B cell (primary cell): ENCODE results near the gene ATP1A4.

ENCODE experiments used
- EZH2 ChIP-seq: IDR thresholded peaks from 2 replicates; pipeline ENCODE4 v1.6.1; 2012; ENCODE audit warnings: borderline replicate concordance, low read depth, mild to moderate bottlenecking, moderate library complexity, low read length; ENCODE audit not compliant: insufficient read depth, poor library complexity, severe bottlenecking
- TF ChIP-seq, protein P1 (sequence below): fragments of 200-600 bp; IDR thresholded peaks from one replicate; pipeline ENCODE4 v1.8.0; 2022; ENCODE audit warnings: antibody characterized with exemption, mild to moderate bottlenecking

DNA sequence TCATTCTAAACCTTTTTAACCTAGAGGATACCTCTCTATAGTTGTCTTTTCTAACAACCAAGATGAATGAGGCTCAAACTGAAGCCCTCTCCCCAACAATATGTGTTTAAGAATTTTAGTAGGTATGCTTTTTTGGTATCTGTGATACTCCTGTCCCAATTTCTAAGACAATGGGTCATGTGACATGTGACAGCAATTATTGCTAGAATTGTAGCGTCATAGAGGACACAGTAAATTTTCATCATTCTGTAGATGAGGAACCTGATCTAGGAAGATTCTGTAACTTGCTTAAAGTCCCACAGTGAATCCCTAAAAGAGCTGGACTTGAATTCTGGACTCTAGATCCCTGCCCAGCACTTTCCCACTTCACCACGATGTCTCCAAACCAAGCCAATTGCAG, 27.3 kb downstream of the ATP1A4 start:
- TF ChIP-seq, protein P1, sequence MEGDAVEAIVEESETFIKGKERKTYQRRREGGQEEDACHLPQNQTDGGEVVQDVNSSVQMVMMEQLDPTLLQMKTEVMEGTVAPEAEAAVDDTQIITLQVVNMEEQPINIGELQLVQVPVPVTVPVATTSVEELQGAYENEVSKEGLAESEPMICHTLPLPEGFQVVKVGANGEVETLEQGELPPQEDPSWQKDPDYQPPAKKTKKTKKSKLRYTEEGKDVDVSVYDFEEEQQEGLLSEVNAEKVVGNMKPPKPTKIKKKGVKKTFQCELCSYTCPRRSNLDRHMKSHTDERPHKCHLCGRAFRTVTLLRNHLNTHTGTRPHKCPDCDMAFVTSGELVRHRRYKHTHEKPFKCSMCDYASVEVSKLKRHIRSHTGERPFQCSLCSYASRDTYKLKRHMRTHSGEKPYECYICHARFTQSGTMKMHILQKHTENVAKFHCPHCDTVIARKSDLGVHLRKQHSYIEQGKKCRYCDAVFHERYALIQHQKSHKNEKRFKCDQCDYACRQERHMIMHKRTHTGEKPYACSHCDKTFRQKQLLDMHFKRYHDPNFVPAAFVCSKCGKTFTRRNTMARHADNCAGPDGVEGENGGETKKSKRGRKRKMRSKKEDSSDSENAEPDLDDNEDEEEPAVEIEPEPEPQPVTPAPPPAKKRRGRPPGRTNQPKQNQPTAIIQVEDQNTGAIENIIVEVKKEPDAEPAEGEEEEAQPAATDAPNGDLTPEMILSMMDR, result no peak
- TF ChIP-seq EZH2, result no peak
